Keratinocyte (primary cell): ENCODE measurements around the gene ZDHHC24.

Experiments
- EZH2 ChIP-seq: IDR thresholded peaks from one replicate; pipeline ENCODE4 v1.6.1; 2012; ENCODE audit warnings: inconsistent platforms, mild to moderate bottlenecking, low read length, moderate library complexity
- TF ChIP-seq, protein P1 (sequence below), 3 experiments: IDR thresholded peaks in 1 of 3; conservative IDR thresholded peaks in 1 of 3; optimal IDR thresholded peaks in 1 of 3; 2 replicates in 2 of 3; 3 replicates in 1 of 3; pipeline versions ENCODE3 to v1.5.1; 2011; ENCODE audit warnings: low read length in 3 of 3, mild to moderate bottlenecking in 3 of 3, moderate library complexity in 2 of 3, control low read depth in 1 of 3, inconsistent platforms in 1 of 3; ENCODE audit not compliant: insufficient read depth in 2 of 3; ENCODE audit errors: extremely low read depth in 1 of 3

DNA sequence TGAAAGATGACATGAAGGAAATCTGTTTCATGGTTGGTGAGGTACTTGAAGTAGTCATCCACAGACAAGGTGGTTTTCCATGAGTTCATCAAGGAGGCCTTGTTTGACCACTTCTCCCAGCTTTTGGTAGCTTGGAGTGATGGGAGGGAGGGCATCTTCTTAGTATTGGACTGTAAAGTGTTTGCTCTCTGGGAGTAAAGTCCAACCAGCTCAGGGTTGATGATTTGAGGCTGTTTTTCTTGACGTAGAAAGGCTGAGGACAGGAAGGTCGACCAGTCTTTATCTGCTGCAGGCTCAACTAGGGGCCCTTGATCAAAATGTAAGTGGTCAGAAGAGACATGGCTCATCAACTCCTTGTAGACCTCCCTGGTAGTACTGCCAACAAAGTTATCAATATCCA lies 45.3 kb upstream of the ZDHHC24 start:
- TF ChIP-seq, protein P1, sequence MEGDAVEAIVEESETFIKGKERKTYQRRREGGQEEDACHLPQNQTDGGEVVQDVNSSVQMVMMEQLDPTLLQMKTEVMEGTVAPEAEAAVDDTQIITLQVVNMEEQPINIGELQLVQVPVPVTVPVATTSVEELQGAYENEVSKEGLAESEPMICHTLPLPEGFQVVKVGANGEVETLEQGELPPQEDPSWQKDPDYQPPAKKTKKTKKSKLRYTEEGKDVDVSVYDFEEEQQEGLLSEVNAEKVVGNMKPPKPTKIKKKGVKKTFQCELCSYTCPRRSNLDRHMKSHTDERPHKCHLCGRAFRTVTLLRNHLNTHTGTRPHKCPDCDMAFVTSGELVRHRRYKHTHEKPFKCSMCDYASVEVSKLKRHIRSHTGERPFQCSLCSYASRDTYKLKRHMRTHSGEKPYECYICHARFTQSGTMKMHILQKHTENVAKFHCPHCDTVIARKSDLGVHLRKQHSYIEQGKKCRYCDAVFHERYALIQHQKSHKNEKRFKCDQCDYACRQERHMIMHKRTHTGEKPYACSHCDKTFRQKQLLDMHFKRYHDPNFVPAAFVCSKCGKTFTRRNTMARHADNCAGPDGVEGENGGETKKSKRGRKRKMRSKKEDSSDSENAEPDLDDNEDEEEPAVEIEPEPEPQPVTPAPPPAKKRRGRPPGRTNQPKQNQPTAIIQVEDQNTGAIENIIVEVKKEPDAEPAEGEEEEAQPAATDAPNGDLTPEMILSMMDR (optimal IDR thresholded peaks at IDR 0.05 in 1 of 3, IDR thresholded peaks at IDR 0.05 in 1 of 3, conservative IDR thresholded peaks at IDR 0.05 in 1 of 3; ENCODE audit: extremely low read depth in 1 of 3, insufficient read depth in 2 of 3, low read length in 3 of 3), result no peak
- no peak for TF ChIP-seq EZH2
